ENCODE results near the gene ATG9B. TPM values are rescaled to one million over a fixed set of nuclear protein-coding genes. Genes with fewer than 3 reads are reported as not detected.

The ATG9B gene
- total and polyA plus RNA-seq, 9 of the 15 experiments (the other 6 are each of a cell fraction or from before 2014, with no cell fraction given): 0.29 to 8.0 (median 2.1) TPM

GRCh38 chr7:151058781-151059366 lies 34.6 kb upstream of the ATG9B start:
- peak in 1 of 4 experiments; percentile 62 for DNase-seq (ENCODE audit: extremely low read depth in 1 of 4, low spot score in 3 of 4)
- TF ChIP-seq CBX3 (IDR thresholded peaks at IDR 0.05; ENCODE audit: borderline replicate concordance in 1 of 2, low read length in 2 of 2) (peak in 1 of 2 experiments; percentile 24; a peak in 1 of 3 replicates), NUFIP1 (IDR thresholded peaks at IDR 0.05; ENCODE audit: partially characterized antibody) (no peak), MYC (IDR thresholded peaks at IDR 0.05; ENCODE audit: low read depth, low read length) (peak; percentile 42; the same call in 1 of the 2 replicates), MYC (CRISPR knock-in tag; IDR thresholded peaks at IDR 0.05; ENCODE audit: borderline replicate concordance, low read depth) (peak; percentile 49; the same call in 1 of the 2 replicates), FOXP1 (CRISPR knock-in tag; IDR thresholded peaks at IDR 0.05) (peak; percentile 24; the same call in 1 of the 2 replicates), NR2F6 (CRISPR knock-in tag; IDR thresholded peaks at IDR 0.05) (no peak), TBL1XR1 (IDR thresholded peaks at IDR 0.05; ENCODE audit: low read length in 2 of 2) (0 out of 4 replicates have a peak, but pooled peaks of 1 of the 2 experiments have one; percentile 2), DLX4 (CRISPR knock-in tag; IDR thresholded peaks at IDR 0.05) (no peak), AFF1 (IDR thresholded peaks at IDR 0.05; ENCODE audit: low read depth in 1 of 2, partially characterized antibody in 2 of 2) (peak in 1 of 2 experiments; percentile 27)

More at GRCh38 chr7:151058781-151059366, 34.6 kb upstream of the ATG9B start:
- Histone ChIP-seq H3K27me3 (ENCODE audit: control insufficient read depth in 2 of 2, insufficient read depth in 2 of 2, low read length in 2 of 2) (no peaks in the 10 kb centered on the region), H3K27ac (ENCODE audit: extremely low read depth, low read depth, low read length) (peak overlapping the region; percentile 90), H3K9me3 (replicated peaks; ENCODE audit: control insufficient read depth, insufficient read depth, low read depth, low read length) (no peaks in the 10 kb centered on the region), H2AFZ (ENCODE audit: low read depth, low read length) (peak overlapping the region; percentile 91), H3K4me1 (replicated peaks in 1 of 2; ENCODE audit: control insufficient read depth in 2 of 2, insufficient read depth in 2 of 2, low read length in 2 of 2) (peaks cover 57 to 75% of the 10 kb centered on the region in 2 experiments), H3K79me2 (ENCODE audit: control insufficient read depth, insufficient read depth, low read length) (peaks cover 50% of the 10 kb centered on the region), H3K4me2 (ENCODE audit: insufficient read depth, low read length) (peak overlapping the region; percentile 94), H3K9ac (ENCODE audit: insufficient read depth in 1 of 2, low read depth in 2 of 2, low read length in 2 of 2) (peak overlapping the region; percentile 85 to 91), H3K4me3 (peak overlapping the region; percentile 84), H4K20me1 (replicated peaks; ENCODE audit: control insufficient read depth, insufficient read depth, low read length) (peaks cover 10% of the 10 kb centered on the region), H3K9me1 (ENCODE audit: control insufficient read depth, insufficient read depth, low read length) (no peaks in the 10 kb centered on the region), H3K36me3 (ENCODE audit: control insufficient read depth, insufficient read depth, low read length) (peaks cover 15% of the 10 kb centered on the region; the same call in 2 of the 3 replicates)
- 2% methylated on average over 18 of the region's 18 CpGs for WGBS (ENCODE audit: insufficient coverage, low coverage, missing lambda C conversion rate)
- intact Hi-C loops (cut with micrococcal nuclease): loop anchor here (1.0 kb wide), 3 partner anchors 20 to 51 kb away; partner anchors contain the start of gene ABCB8
- FAIRE-seq (peak; percentile 72), ATAC-seq (no peak)
- ChIA-PET POLR2A (interaction anchor here (0.6 to 1.7 kb wide), 6 partner anchors 9 to 159 kb away, joined by 3 to 9 read pairs (median 5); partner anchors contain the start of genes ABCB8 and FASTK), CTCF (ENCODE audit: low intra/inter-chr PET ratio) (interaction anchor here (0.5 to 1.7 kb wide), 5 partner anchors 21 to 185 kb away, joined by 3 to 8 read pairs (median 3); partner anchors contain the start of genes ABCB8 and AGAP3)
- BruUV-seq (replicated peaks): no TSS peak
- in situ Hi-C loops (cut with MboI): no loop called here
